Stomach (tissue), 4 donors: ENCODE results near the gene COG3.

Experiments
- CTCF ChIP-seq, 7 experiments: fragments of 450-650 bp in 4 of 7; fragments of 200-600 bp in 3 of 7; sonication (generic) in 3 of 7; IDR thresholded peaks; one replicate each; pipeline ENCODE4 v1.5.1; 2016 to 2019; ENCODE audit warnings: antibody characterized with exemption in 7 of 7, control low read depth in 2 of 7, mild to moderate bottlenecking in 1 of 7
- EP300 ChIP-seq: sonication (generic); formaldehyde crosslinking; IDR thresholded peaks from one replicate; pipeline ENCODE4 v1.6.1; 2017; ENCODE audit warnings: antibody characterized with exemption
- POLR2A ChIP-seq, 4 donors: fragments of 450-650 bp; IDR thresholded peaks; one replicate each; pipeline ENCODE4 v1.6.1; 2016; ENCODE audit warnings: antibody characterized with exemption in 4 of 4, control low read depth in 2 of 4, mild to moderate bottlenecking in 1 of 4, moderate library complexity in 1 of 4
- POLR2AphosphoS5 ChIP-seq, 3 donors: sonication (generic); formaldehyde crosslinking; IDR thresholded peaks; one replicate each; pipeline ENCODE4 v1.6.1; 2016; ENCODE audit warnings: antibody characterized with exemption in 3 of 3

GRCh38 chr13:45529758-45530157 lies 65.0 kb downstream of the COG3 start:
- TF ChIP-seq CTCF (IDR thresholded peaks at IDR 0.05) (no peak), EP300 (no peak), POLR2AphosphoS5 (IDR thresholded peaks at IDR 0.05) (no peak), POLR2A (IDR thresholded peaks at IDR 0.05) (no peak)
